DMS153 treated with DMSO at 0.1 percent for 48 hours (cell line): ENCODE measurements around the gene EIF5A2.
"Not testable (repeated sequence)": the region's sequence is repeated elsewhere in the genome, so short reads cannot be mapped to it uniquely, and the experiment has no call there.

Experiments
- DNase-seq: peaks from one replicate; lab custom pipeline; 2025; ENCODE audit not compliant: unreplicated experiment; lab: John Stamatoyannopoulos, UW

Gene EIF5A2

DNA sequence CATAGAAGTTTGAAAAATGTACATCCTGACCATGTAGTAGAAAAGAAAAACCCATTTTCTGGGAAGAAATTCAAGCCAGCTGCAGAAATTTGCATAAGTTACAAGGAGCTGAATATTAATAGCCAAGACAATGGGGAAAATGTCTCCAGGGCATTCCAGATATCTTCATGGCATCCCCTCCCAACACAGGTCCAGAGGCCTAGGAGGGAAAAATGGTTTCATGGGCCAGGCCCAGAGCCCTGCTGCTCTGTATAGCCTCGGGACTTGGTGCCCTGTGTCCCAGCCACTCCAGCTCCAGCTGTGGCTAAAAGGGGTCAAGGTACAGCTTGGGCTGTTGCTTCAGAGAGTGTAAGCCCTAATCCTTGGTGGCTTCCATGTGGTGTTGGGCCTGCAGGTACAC lies 11.2 kb downstream of the EIF5A2 start:
- not testable (repeated sequence) for DNase-seq

DNA sequence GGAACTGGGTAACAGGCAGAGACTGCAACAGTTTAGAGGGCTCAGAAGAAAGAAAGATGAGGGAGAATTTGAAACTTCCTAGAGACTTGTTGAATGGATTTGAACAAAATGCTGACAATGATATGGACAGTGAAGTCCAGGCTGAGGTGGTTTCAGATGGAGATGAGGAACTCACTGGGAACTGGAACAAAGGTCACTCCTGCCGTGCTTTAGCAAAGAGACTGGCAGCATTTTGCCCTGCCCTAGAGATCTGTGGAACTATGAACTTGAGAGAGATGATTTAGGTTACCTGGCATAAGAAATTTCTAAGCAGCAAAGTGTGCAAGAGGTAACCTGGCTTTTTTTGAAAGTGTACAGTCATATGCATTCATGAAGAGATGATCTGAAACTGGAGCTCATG lies 11.7 kb downstream of the EIF5A2 start:
- DNase-seq = no peak

DNA sequence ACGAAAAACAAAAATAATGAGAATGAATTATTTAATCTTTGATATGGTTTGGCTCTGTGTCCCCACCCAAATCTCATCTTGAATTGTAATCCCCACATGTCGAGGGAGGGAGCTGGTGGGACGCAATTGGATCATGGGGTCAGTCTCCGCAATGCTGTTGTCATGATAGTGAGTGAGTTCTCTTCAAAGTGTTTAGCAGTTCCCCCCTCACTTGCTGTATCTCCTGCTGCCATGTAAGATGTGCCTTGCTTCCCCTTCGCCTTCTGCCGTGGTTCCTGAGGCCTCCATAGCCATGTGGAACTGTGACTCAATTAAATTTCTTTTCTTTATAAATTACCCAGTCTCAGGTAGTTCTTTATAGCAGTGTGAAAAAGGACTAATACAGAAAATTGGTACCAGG lies 12.1 kb downstream of the EIF5A2 start:
- not testable (repeated sequence) for DNase-seq

DNA sequence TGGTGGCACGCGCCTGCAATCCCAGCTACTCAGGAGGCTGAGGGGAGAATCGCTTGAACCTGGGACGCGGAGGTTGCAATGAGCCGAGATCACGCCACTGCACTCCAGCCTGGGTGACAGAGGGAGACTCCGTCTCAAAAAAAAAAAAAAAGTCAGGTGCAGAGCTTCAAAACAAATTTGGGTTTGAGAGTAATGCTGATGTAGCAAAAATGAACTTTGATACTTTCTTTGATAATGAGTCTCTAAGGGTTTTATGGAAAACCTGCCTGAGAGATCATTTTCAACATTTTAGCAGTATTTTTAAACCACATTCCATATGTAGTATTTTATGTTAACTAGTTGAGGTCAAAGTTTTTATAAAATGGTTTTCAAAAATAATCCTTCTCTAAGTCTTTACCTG lies 14.5 kb downstream of the EIF5A2 start:
- no peak for DNase-seq

DNA sequence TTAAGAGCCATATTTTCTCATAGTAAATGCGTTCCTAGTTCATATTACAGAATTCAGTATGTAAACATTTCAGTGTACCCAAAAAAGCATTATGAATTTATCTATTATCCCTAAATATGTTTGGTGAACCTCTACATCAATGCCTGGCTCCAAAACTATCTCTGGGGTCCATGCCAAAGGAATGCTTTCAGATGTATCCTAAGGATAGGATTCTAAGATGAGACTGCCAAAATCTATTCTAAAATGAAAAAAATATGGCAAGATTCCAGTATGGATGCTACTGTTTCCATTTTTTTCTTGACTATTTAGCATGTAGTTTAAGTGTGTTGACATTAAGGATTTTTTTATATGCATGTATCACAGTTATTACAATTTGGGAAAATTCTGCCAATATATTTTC lies 18.8 kb downstream of the EIF5A2 start:
- no peak for DNase-seq

DNA sequence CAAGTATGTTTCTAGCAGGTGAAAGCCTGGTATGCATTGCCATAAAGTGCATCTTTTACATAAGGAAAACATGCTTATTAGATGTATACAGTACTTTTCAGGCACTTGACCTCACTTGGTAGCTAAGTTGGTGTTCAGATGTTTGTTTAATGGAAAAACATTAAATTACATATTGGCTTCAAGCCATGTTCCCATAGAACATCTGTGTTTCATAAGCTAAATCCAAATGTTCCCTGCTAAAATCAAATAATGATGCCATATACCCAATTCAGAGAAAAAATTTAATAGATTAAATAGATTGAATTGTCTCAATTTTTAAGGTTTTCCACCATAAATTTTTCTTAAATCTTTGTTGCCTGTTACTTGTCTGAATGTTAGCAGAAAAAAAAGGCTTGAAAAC lies 19.3 kb downstream of the EIF5A2 start:
- no peak for DNase-seq

DNA sequence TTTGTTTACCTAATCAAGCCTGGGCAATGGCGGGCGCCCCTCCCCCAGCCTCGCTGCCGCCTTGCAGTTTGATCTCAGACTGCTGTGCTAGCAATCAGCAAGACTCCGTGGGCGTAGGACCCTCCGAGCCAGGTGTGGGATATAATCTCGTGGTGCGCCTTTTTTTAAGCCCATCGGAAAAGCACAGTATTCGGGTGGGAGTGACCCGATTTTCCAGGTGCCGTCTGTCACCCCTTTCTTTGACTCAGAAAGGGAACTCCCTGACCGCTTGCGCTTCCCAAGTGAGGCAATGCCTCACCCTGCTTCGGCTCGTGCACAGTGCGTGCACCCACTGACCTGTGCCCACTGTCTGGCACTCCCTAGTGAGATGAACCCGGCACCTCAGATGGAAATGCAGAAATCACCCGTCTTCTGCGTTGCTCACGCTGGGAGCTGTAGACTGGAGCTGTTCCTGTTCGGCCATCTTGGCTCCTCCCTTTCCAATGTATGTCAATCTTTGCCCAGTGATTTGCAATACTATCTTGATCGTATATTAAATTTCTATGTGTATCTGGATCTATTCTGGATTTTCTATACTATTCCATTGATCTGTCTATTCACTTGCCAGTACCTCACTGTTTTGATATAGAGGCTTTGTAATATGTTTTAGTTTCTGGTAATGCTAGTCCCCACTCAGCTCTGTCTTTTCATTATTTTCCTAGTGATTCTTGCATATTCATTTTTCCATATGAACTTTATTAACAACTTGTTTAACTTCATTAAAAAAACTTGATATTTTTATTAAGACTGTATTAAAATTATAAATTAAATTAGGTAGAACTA lies 24.1 kb downstream of the EIF5A2 start:
- not testable (repeated sequence) for DNase-seq

DNA sequence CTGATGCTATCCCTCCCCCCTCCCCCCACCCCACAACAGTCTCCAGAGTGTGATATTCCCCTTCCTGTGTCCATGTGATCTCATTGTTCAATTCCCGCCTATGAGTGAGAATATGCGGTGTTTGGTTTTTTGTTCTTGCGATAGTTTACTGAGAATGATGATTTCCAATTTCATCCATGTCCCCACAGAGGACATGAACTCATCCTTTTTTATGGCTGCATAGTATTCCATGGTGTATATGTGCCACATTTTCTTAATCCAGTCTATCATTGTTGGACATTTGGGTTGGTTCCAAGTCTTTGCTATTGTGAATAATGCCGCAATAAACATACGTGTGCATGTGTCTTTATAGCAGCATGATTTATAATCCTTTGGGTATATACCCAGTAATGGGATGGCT lies 29.7 kb downstream of the EIF5A2 start:
- not testable (repeated sequence) for DNase-seq

DNA sequence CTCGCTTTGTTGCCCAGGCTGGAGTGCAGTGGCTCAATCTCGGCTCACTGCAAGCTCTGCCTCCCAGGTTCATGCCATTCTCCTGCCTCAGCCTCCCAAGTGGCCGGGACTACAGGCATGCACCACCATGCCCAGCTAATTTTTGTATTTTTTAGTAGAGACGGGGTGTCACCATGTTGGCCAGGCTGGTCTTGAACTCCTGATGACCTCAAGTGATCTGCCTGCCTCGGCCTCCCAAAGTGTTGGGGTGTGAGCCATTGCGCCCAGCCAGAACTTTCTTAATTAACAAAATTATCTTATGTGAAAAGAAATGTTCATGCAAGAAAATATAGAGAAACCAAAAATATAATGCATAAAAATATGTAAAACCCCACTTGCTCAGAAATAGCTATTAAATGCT lies 31.1 kb downstream of the EIF5A2 start:
- not testable (repeated sequence) for DNase-seq

DNA sequence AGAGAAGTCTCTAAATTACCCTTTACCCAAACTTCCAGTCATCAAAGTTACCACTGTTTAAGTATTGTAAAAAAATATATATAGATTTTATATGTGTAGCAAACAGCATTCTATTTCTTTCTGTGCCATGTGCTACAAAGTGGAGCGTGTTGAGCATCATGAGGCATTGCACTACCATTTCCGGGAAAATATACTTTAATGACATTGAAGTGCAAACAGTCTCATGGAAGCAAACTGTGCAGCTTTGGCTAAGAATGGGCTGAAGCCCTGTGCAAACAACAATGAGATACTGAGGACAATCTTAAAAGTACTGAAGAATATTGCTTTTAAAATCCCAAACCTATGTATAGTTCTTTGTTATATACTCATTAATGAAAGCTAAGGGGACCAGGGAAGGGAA lies 31.9 kb downstream of the EIF5A2 start:
- DNase-seq = no peak

DNA sequence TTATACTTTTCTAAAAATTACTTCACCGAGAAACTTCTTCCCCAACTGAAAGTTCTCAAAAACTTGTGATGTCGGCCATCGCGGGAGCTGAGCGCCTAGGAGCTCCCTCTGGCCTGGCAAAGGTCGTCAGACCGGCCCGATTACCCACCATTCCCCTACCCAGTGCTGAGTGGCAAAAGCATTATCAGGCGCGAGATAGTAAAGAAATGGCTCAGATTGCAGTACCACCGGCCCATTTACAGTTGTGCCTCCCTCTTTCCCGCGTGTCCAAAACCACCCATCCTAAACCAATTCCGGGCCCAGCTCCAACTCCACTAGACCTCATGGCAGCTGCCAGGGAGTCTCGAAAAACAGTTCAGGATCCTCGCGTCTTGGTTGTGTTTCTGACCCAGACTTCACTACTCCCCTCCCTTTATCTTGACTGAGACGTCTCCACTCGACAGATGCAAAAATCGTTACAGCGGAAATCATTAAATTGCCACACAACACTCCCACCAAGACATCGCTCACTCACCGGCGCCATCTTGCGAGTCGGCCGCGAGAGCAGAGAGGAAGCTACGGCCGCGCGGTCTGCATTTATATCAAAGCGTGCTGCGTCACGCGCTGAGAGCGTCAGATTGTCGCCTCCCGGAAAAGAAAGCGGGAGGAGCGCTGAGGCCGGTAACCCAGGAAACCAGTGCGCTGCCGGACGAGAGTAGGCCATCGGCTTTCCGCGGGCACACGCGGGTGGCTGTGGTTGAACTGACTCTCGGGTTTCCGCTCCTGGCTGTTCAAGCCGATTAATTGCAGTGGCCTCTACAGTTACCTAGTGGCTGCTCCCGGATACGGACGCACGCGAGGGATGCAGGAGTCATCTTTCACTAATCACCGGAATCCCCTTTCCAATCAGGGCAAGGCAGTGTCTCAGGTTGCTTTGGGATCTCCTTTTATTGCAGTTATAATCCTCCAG lies 38.5 kb downstream of the EIF5A2 start, which contains the start of gene RPL22L1:
Gene RPL22L1 (minus strand): TSS at position 551 of the 949 bp plus-strand sequence. CDS start 28 bp downstream, at position 523.
- DNase-seq = no peak

DNA sequence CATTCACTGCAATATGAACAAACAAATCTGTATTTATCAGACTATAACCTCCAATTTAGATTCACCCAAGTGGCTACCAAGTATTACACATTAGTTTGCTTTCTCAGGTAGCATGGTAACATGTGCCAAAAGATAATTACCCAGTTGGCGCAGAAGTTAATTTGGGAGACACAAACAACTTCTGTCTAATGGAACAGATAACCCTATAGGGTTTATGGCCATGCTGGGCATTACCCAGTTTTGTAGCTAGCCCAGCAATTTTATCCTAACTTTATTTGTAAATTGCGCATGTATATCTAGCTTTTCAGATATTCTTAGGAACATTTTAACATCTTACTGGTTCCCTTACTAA lies 39.2 kb downstream of the EIF5A2 start:
- DNase-seq = no peak

DNA sequence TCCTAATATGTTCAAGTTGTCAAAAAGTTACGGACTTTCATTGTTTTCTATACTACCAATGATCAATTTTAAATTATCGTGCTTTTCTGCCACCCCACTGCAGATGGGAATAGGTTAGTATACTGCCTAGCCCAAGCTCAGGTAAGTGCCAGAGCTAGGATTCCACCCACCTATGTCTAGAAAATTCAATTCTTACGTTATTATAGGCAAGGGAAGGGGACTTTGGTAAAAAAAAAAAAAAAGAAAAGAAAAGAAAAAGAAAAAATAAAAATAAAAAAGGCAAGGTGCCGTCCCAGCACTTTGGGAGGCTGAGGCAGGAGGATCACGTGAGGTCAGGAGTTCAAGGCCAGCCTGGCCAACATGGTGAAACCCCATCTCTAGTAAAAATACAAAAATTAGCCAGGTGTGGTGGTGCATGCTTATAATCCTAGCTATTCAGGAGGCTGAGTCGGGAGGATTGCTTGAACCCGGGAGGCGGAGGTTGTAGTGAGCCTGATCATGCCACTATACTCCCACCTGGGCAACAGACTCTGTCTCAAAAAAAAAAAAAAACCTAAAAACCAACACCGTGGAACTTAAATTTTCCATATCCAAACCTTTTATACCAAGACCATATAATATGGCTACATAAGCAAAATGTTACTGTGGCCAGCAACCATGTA lies 39.7 kb downstream of the EIF5A2 start:
- no peak for DNase-seq

DNA sequence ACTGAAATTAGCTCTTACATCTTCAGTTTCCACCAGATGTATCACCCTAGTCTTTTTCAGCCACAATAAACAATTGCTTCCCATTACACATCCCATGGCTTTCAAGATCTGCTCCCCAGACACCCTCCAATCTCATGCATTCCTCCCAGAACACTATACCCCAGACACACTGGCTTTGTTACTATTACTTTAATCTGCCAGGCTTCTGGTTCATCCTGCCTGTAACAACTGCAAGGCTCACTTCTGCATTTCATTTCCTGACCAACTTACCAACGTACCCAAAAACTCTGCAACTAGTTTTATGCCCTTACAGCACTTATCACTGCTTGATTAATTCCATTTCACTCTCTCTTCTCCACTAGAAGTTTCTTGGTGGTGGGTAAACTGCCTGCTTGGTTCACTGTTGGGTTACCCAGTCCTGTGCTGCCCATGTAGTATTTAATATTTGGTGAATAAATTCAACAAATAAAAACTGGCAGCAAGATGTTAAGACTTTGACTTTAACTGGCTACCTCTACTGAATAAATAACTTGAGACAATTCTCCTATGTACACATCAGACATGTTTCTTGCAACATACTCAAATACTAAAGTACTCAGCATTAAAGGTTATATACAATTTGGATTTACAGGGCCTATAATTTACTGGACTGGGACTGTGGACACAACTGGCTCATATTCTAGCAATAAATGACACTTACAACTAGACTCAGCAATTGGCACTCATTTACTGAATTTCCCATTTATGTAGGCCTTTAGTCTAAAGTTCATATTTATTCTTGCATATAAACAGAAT lies 41.1 kb downstream of the EIF5A2 start:
- no peak for DNase-seq

DNA sequence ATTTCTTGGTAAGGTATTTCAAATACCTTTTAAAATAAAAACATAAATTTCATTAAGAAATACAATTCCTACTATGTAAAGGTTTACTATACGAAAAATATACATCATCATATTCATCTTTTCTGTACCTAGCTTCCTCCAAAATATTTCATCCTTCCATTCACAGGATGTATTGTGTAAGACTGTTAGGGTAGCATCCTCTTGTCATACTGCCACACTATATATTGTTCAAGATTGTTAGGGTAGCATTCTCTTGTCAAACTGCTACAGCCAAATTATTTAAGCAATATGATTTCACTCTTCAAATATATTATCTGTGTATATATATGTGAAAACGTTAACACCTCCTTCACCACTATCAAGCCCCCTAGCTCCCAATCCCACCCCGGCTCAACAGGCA lies 41.9 kb downstream of the EIF5A2 start:
- DNase-seq = no peak

DNA sequence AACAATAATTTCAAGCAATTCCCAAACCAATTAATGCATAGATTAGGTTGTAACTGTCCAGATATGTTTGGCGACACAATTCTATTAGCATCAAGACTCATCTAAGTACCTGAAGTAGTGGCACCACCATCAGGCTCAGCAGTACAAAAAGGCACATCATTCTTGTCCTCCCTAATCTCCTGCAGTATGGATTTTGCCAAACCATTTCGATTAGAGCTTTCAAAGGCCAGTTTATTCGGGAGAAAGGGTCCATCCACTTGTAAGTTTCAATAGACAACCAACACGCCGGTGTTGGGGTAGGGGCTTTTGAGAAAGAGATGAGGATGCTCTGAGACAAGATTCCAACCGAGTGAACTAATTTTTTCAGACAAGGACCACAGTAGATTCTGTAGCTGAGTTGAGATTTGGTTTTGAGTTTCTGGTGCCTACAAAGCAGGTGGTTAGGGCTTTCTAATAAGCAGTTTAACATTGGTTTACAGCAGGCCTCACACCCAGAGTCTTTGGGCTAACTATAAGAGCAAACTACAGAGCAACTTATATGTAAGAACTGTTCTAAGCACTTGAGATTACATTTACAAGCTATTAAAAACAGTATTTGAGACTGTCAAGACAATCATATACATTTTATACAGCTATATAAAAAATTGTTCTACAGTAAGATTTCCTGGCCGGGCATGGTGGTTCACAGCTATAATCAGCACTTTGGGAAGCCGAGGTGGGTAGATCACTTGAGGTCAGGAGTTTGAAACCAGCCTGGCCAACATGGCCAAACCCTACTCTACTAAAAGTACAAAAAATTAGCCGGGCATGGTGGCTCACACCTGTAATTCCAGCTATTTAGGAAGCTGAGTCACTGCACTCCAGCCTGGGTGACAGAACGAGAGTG lies 43.0 kb downstream of the EIF5A2 start:
- DNase-seq = no peak

DNA sequence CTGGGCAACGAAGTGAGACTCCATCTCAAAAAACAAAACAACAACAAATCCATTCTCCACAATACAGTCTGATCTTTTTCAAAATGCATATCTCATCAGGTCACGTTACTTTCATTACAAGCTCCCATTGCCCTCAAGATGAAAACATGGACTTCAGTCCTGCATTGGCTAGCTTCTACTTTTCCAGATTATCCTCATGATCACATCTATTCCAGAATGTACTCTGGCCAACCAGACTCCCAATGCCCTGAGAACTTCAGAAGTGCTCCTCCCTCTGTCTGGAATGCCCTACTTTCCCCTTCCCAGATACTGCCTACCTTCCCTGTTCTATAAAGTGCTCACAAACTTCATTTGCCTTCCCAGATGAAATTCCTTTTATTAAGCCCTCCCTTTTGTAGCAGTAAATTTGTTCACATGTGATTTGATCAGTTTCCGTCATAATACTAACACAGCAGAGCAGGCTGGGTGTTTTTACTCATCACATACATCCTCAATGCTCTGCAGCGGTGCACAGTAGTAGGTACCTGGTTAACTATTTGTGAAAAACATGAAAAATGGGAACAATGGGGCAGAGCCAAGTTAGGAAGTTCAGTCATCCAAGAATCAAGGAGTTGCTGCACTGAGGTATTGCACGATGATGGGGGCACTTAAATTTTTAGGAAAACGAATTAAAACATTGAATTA lies 43.8 kb downstream of the EIF5A2 start:
- DNase-seq = no peak

DNA sequence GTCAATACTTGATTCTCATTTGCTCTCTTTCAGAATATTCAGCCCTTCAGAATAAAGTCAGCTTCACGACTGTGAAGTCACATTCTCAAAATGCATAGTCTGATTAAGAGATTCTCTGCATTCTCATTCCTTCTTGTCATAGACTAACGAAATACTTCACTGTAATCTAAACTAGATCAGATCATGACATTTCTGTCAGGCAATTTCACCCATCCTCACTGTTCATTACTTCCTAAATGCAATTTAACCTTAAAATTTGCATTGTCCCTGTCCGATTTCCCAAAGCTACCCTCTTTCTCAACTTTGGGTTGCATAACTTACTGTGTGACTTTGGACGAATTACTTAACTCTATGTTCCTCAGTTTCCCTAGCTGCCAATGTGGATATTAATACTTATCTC lies 44.6 kb downstream of the EIF5A2 start:
- DNase-seq = no peak
